Tibial nerve (tissue), 4 donors: ENCODE data around the gene CFAP43. TPM values are rescaled to one million over a fixed set of nuclear protein-coding genes. Genes with fewer than 3 reads are reported as not detected.

Source experiments
- DNase-seq, 2 donors: peaks; one replicate each; pipeline ENCODE4 v3.0.0-alpha.2; 2019; ENCODE audit warnings: low spot score in 2 of 2
- H3K27ac ChIP-seq, 4 donors: fragments of 200-600 bp; sonication (generic) in 3 of 4; one replicate each; pipeline ENCODE4 v1.5.1; 2017 to 2019; ENCODE audit warnings: mild to moderate bottlenecking in 1 of 4
- H3K27me3 ChIP-seq, 2 donors: fragments of 200-600 bp; sonication (generic) in 1 of 2; one replicate each; pipeline versions ENCODE4 v1.5.1 to v1.6.0; 2017 to 2019
- H3K36me3 ChIP-seq, 3 donors: fragments of 200-600 bp; sonication (generic); one replicate each; pipeline ENCODE4 v1.5.1; 2018 to 2019
- H3K4me1 ChIP-seq, 4 donors: fragments of 200-600 bp; sonication (generic) in 3 of 4; one replicate each; pipeline ENCODE4 v1.5.1; 2017 to 2019
- H3K4me3 ChIP-seq, 4 donors: fragments of 200-600 bp; sonication (generic) in 3 of 4; one replicate each; pipeline ENCODE4 v1.5.1; 2017 to 2019; ENCODE audit warnings: mild to moderate bottlenecking in 1 of 4, moderate library complexity in 1 of 4
- H3K9me3 ChIP-seq, 4 donors: fragments of 200-600 bp; sonication (generic) in 3 of 4; one replicate each; pipeline ENCODE4 v1.5.1; 2017 to 2019
- CTCF ChIP-seq, 5 experiments: fragments of 200-600 bp in 3 of 5; fragments of 450-650 bp in 2 of 5; sonication (generic) in 3 of 5; IDR thresholded peaks; one replicate each; pipeline ENCODE4 v1.5.1; 2016 to 2019; ENCODE audit warnings: antibody characterized with exemption in 5 of 5, mild to moderate bottlenecking in 3 of 5, moderate library complexity in 2 of 5
- EP300 ChIP-seq, 2 donors: sonication (generic); formaldehyde crosslinking; IDR thresholded peaks; one replicate each; pipeline ENCODE4 v1.6.1; 2017; ENCODE audit warnings: antibody characterized with exemption in 2 of 2, mild to moderate bottlenecking in 1 of 2
- POLR2A ChIP-seq, 2 donors: fragments of 450-650 bp; IDR thresholded peaks; one replicate each; pipeline ENCODE4 v1.6.1; 2017; ENCODE audit warnings: antibody characterized with exemption in 2 of 2, mild to moderate bottlenecking in 2 of 2, moderate library complexity in 2 of 2
- WGBS, 2 donors: methylation state at CpG; one replicate each; pipeline ENCODE4 v1.1.5; 2018; 5-methylcytosine and 5-hydroxymethylcytosine counted together
- total RNA-seq, 4 donors: library from RNA; depleted of rRNA; stranded (reverse); fragments of >200 nt; gene quantifications; one replicate each; pipeline ENCODE4 v1.1.0, GENCODE V29; 2016

Gene CFAP43
- total RNA-seq, 4 donors from 2014 or later = 0.30 to 4.3 (median 2.5) TPM

DNA sequence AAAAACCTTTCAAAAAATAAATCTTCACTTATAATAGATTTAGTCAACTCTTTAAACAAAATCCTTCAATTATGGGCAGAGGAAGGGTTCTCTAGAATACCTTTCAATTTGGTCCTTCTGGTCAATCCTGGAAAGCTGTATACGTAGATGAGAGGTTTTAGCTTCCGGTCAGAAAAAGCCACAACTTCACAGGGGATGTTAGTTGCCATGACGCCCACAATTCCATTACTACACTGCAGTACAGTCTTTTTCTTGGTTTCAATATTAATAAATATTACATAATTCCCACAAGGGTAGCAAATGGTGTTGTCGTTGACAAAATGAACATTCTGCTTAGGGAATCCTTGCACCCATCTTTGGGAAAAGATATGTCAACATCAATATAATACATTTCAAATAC lies 1.7 kb downstream of the CFAP43 start:
- Histone ChIP-seq H3K27me3 (no peaks in the 10 kb centered on the region), H3K27ac (no peak overlapping the region), H3K9me3 (peaks cover 0 to 6% (median 0%) of the 10 kb centered on the region in 4 donors), H3K4me1 (peaks cover 0 to 12% (median 6%) of the 10 kb centered on the region in 4 donors), H3K4me3 (no peak overlapping the region), H3K36me3 (no peaks in the 10 kb centered on the region)
- 68 to 75% methylated on average over 4 of the region's 4 CpGs for WGBS, 2 donors
- TF ChIP-seq EP300 (IDR thresholded peaks at IDR 0.05) (no peak), POLR2A (IDR thresholded peaks at IDR 0.05) (no peak), CTCF (IDR thresholded peaks at IDR 0.05) (no peak)
- no peak for DNase-seq

DNA sequence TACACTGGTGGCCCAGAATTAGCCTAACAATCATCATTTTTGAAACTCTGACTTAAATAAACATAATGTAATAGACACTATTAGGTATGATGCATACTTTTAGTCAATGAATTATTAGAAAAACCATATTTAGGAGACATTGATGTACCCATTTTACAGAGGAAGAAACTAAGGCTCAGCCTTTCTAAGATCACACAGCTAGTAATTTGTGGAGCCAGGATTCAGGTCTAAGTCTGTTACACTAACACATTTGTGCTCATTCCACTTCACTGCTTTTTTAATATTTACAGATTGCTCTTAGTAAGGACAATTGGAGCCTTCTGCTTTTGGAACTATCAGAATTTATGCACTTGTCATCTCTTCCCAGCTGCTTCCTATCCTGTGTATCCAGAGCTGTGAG lies 8.9 kb downstream of the CFAP43 start:
- TF ChIP-seq EP300 (IDR thresholded peaks at IDR 0.05) = no peak
- Histone ChIP-seq H3K36me3 (no peaks in the 10 kb centered on the region), H3K4me1 (no peaks in the 10 kb centered on the region), H3K9me3 (no peaks in the 10 kb centered on the region), H3K27ac (no peak overlapping the region), H3K27me3 (no peaks in the 10 kb centered on the region), H3K4me3 (no peak overlapping the region)
- no peak for DNase-seq

DNA sequence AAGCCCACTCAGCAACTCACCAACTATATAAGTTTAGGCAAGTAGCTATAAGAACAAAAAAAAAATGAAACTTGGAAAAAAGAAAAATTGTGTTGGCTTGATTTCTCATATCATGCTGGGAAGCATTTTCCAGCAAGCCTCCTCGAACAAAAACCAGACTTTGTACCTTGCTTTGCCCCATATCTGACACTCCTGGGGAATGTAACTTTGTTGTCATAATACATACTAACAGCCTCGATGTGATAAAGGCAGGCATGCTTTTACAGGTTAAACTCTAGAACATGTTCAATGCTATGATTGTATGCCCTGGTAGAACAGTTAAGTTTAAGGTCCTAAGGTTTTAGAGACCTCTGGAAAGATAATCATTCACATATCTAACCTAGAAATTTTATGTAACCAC lies 11.6 kb downstream of the CFAP43 start:
- no peaks in the 10 kb centered on the region for H3K9me3 ChIP-seq
- H3K4me3 ChIP-seq = no peak overlapping the region
- WGBS, 2 donors = 59 to 78% methylated on average over 2 of the region's 2 CpGs
- H3K27ac ChIP-seq = no peak overlapping the region
- no peaks in the 10 kb centered on the region for H3K27me3 ChIP-seq
- TF ChIP-seq CTCF (IDR thresholded peaks at IDR 0.05) (no peak), EP300 (IDR thresholded peaks at IDR 0.05) (no peak), POLR2A (IDR thresholded peaks at IDR 0.05) (no peak)
- no peaks in the 10 kb centered on the region for H3K4me1 ChIP-seq
- no peaks in the 10 kb centered on the region for H3K36me3 ChIP-seq
- no peak for DNase-seq

GRCh38 chr10:104218751-104219150 lies 13.4 kb downstream of the CFAP43 start:
- no peaks in the 10 kb centered on the region for H3K36me3 ChIP-seq
- no peaks in the 10 kb centered on the region for H3K27me3 ChIP-seq
- TF ChIP-seq EP300 (IDR thresholded peaks at IDR 0.05) (no peak), CTCF (IDR thresholded peaks at IDR 0.05) (no peak), POLR2A (IDR thresholded peaks at IDR 0.05) (no peak)
- no peak overlapping the region for H3K27ac ChIP-seq
- no peaks in the 10 kb centered on the region for H3K4me1 ChIP-seq
- no peaks in the 10 kb centered on the region for H3K9me3 ChIP-seq
- DNase-seq = no peak
- H3K4me3 ChIP-seq = no peak overlapping the region
- WGBS, 2 donors = 58 to 61% methylated on average over 7 of the region's 7 CpGs

DNA sequence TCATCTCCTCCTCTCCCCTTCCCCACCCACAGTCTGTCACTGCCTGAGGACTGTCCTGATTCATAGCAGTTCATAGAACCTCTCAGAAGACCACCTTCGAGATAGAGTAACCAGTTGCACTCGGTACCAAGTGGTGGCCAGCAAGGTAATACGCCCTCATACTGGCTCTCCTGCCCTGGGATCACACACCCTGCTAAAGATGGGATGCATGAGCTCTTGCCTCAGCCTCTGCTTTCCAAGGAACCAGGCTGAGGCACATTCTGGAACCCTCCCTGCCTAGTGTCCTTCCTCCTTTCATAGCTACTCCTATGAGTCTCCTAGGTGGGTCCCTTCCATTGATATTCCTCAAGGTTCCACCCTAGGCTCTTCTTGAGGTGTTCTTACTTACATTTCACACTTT lies 15.5 kb downstream of the CFAP43 start:
- WGBS, 2 donors = 86 to 100% methylated on average over 3 of the region's 3 CpGs
- Histone ChIP-seq H3K4me3 (no peak overlapping the region), H3K4me1 (no peaks in the 10 kb centered on the region), H3K36me3 (no peaks in the 10 kb centered on the region), H3K27me3 (no peaks in the 10 kb centered on the region), H3K9me3 (no peaks in the 10 kb centered on the region), H3K27ac (no peak overlapping the region)
- TF ChIP-seq EP300 (IDR thresholded peaks at IDR 0.05) (no peak), POLR2A (IDR thresholded peaks at IDR 0.05) (no peak)
- DNase-seq = no peak

GRCh38 chr10:104209575-104210198 lies 22.5 kb downstream of the CFAP43 start:
- H3K4me1 ChIP-seq = no peaks in the 10 kb centered on the region
- no peak for TF ChIP-seq EP300 (IDR thresholded peaks at IDR 0.05)
- no peak for TF ChIP-seq POLR2A (IDR thresholded peaks at IDR 0.05)
- peak; percentile 32 to 60 (median 42) for TF ChIP-seq CTCF (IDR thresholded peaks at IDR 0.05)
- no peak overlapping the region for H3K27ac ChIP-seq
- peaks cover 0 to 2% (median 0%) of the 10 kb centered on the region in 3 donors for H3K36me3 ChIP-seq
- no peaks in the 10 kb centered on the region for H3K9me3 ChIP-seq
- H3K27me3 ChIP-seq = no peaks in the 10 kb centered on the region
- peak in 1 of 2 donors; percentile 46 for DNase-seq
- no peak overlapping the region for H3K4me3 ChIP-seq
- WGBS, 2 donors = 34 to 36% methylated on average over 2 of the region's 2 CpGs
